NCI-H226 (cell line): ENCODE results near the gene PTRH1.

Experiments
- DNase-seq: peaks from one replicate; pipeline ENCODE4 v3.0.0-alpha.2; 2015

PTRH1 gene

GRCh38 chr9:127739614-127740330 is 24.3 kb upstream of the PTRH1 start:
- no peak for DNase-seq

- DNase-seq, result no peak
These were observed 23.2 kb upstream of the PTRH1 start for GRCh38 chr9:127738666-127739065.

- DNase-seq, result no peak
These were observed 20.2 kb upstream of the PTRH1 start for GRCh38 chr9:127735530-127736185.

GRCh38 chr9:127734747-127735529 is 19.5 kb upstream of the PTRH1 start, which contains the start of gene TOR2A:
TOR2A (minus strand) TSS chr9:127735294; CDS start chr9:127735270, 24 bp downstream.
- DNase-seq, result peak; percentile 89

- no peak for DNase-seq
These were observed 18.8 kb upstream of the PTRH1 start for GRCh38 chr9:127734247-127734746.

- DNase-seq, result no peak
These were observed 18.2 kb upstream of the PTRH1 start for GRCh38 chr9:127733614-127734013.

GRCh38 chr9:127732444-127732843 is 17.0 kb upstream of the PTRH1 start:
- no peak for DNase-seq

GRCh38 chr9:127731938-127732337 is 16.5 kb upstream of the PTRH1 start:
- DNase-seq, result no peak

- DNase-seq, result no peak
These were observed 15.4 kb upstream of the PTRH1 start for GRCh38 chr9:127730799-127731410.

- DNase-seq, result no peak
These were observed 14.8 kb upstream of the PTRH1 start for GRCh38 chr9:127730262-127730661.

GRCh38 chr9:127729522-127730256 is 14.2 kb upstream of the PTRH1 start:
- no peak for DNase-seq

- no peak for DNase-seq
These were observed 13.3 kb upstream of the PTRH1 start for GRCh38 chr9:127728808-127729207.

GRCh38 chr9:127726871-127727270 is 11.4 kb upstream of the PTRH1 start:
- DNase-seq, result no peak

GRCh38 chr9:127724012-127724411 is 8.5 kb upstream of the PTRH1 start:
- no peak for DNase-seq

- DNase-seq, result peak; percentile 88
These were observed 8.0 kb upstream of the PTRH1 start for GRCh38 chr9:127723444-127723843.

- DNase-seq, result no peak
These were observed 7.5 kb upstream of the PTRH1 start for GRCh38 chr9:127723013-127723412.

GRCh38 chr9:127722055-127722745 is 6.7 kb upstream of the PTRH1 start:
- no peak for DNase-seq

- peak; percentile 73 for DNase-seq
These were observed 5.9 kb upstream of the PTRH1 start for GRCh38 chr9:127721391-127721821.

GRCh38 chr9:127720865-127721227 is 5.4 kb upstream of the PTRH1 start:
- no peak for DNase-seq

- DNase-seq, result no peak
These were observed 4.8 kb upstream of the PTRH1 start for GRCh38 chr9:127720031-127720864.

GRCh38 chr9:127717766-127718165 is 2.3 kb upstream of the PTRH1 start:
- no peak for DNase-seq
